ENCODE measurements around the gene FMN1. TPM values are rescaled to one million over a fixed set of nuclear protein-coding genes. Genes with fewer than 3 reads are reported as not detected.

Gene FMN1
- total RNA-seq, 3 donors from 2014 or later: 0.14 to 0.66 (median 0.48) TPM

- Mint-ChIP-seq H3K9me3 (no peaks in the 10 kb centered on the region), H3K4me1 (ENCODE audit: low read depth) (no peaks in the 10 kb centered on the region), H3K27me3 (ENCODE audit: low read depth) (peaks cover 10% of the 10 kb centered on the region), H3K36me3 (ENCODE audit: insufficient read depth) (no peaks in the 10 kb centered on the region), H3K4me3 (no peak overlapping the region)
- ATAC-seq (no peak), DNase-seq (no peak)
Observed at GRCh38 chr15:32899126-32899596, 295.4 kb downstream of the FMN1 start.

- Mint-ChIP-seq H3K27me3 (ENCODE audit: low read depth) (peaks cover 12% of the 10 kb centered on the region), H3K9me3 (no peaks in the 10 kb centered on the region), H3K36me3 (ENCODE audit: insufficient read depth) (no peaks in the 10 kb centered on the region), H3K4me3 (no peak overlapping the region), H3K4me1 (ENCODE audit: low read depth) (no peaks in the 10 kb centered on the region)
- ATAC-seq (no peak), DNase-seq (no peak)
Observed at GRCh38 chr15:32898414-32898813, 296.1 kb downstream of the FMN1 start.

GRCh38 chr15:32893421-32893820, 301.1 kb downstream of the FMN1 start:
- H3K4me1 Mint-ChIP-seq (ENCODE audit: low read depth): no peaks in the 10 kb centered on the region
- DNase-seq (no peak), ATAC-seq (no peak)
- H3K9me3 Mint-ChIP-seq: no peaks in the 10 kb centered on the region
- peaks cover 7% of the 10 kb centered on the region for H3K27me3 Mint-ChIP-seq (ENCODE audit: low read depth)
- H3K36me3 Mint-ChIP-seq (ENCODE audit: insufficient read depth): no peaks in the 10 kb centered on the region
- no peak overlapping the region for H3K4me3 Mint-ChIP-seq

- H3K36me3 Mint-ChIP-seq (ENCODE audit: insufficient read depth): no peaks in the 10 kb centered on the region
- ATAC-seq (no peak), DNase-seq (no peak)
- H3K9me3 Mint-ChIP-seq: no peaks in the 10 kb centered on the region
- H3K4me3 Mint-ChIP-seq: no peak overlapping the region
- H3K4me1 Mint-ChIP-seq (ENCODE audit: low read depth): no peaks in the 10 kb centered on the region
- H3K27me3 Mint-ChIP-seq (ENCODE audit: low read depth): peaks cover 2% of the 10 kb centered on the region
Observed at GRCh38 chr15:32889214-32889613, 305.3 kb downstream of the FMN1 start.

- DNase-seq (no peak), ATAC-seq (no peak)
- no peaks in the 10 kb centered on the region for H3K4me1 Mint-ChIP-seq (ENCODE audit: low read depth)
- no peak overlapping the region for H3K4me3 Mint-ChIP-seq
- H3K27me3 Mint-ChIP-seq (ENCODE audit: low read depth): no peaks in the 10 kb centered on the region
- no peaks in the 10 kb centered on the region for H3K36me3 Mint-ChIP-seq (ENCODE audit: insufficient read depth)
- no peaks in the 10 kb centered on the region for H3K9me3 Mint-ChIP-seq
Observed at GRCh38 chr15:32888221-32888761, 306.2 kb downstream of the FMN1 start.

- ATAC-seq (no peak), DNase-seq (no peak)
- no peaks in the 10 kb centered on the region for H3K4me1 Mint-ChIP-seq (ENCODE audit: low read depth)
- no peaks in the 10 kb centered on the region for H3K36me3 Mint-ChIP-seq (ENCODE audit: insufficient read depth)
- no peak overlapping the region for H3K4me3 Mint-ChIP-seq
- H3K27me3 Mint-ChIP-seq (ENCODE audit: low read depth): no peaks in the 10 kb centered on the region
- no peaks in the 10 kb centered on the region for H3K9me3 Mint-ChIP-seq
Observed at GRCh38 chr15:32887090-32887489, 307.4 kb downstream of the FMN1 start.

GRCh38 chr15:32886459-32886858, 308.1 kb downstream of the FMN1 start:
- H3K4me1 Mint-ChIP-seq (ENCODE audit: low read depth): no peaks in the 10 kb centered on the region
- H3K9me3 Mint-ChIP-seq: no peaks in the 10 kb centered on the region
- DNase-seq (no peak), ATAC-seq (no peak)
- H3K27me3 Mint-ChIP-seq (ENCODE audit: low read depth): no peaks in the 10 kb centered on the region
- no peak overlapping the region for H3K4me3 Mint-ChIP-seq
- no peaks in the 10 kb centered on the region for H3K36me3 Mint-ChIP-seq (ENCODE audit: insufficient read depth)

- Mint-ChIP-seq H3K27me3 (ENCODE audit: low read depth) (no peaks in the 10 kb centered on the region), H3K36me3 (ENCODE audit: insufficient read depth) (no peaks in the 10 kb centered on the region), H3K4me1 (ENCODE audit: low read depth) (no peaks in the 10 kb centered on the region), H3K4me3 (no peak overlapping the region), H3K9me3 (no peaks in the 10 kb centered on the region)
- ATAC-seq (no peak), DNase-seq (no peak)
Observed at GRCh38 chr15:32885713-32886112, 308.8 kb downstream of the FMN1 start.

- Mint-ChIP-seq H3K36me3 (ENCODE audit: insufficient read depth) (no peaks in the 10 kb centered on the region), H3K27me3 (ENCODE audit: low read depth) (no peaks in the 10 kb centered on the region), H3K4me3 (no peak overlapping the region), H3K9me3 (no peaks in the 10 kb centered on the region), H3K4me1 (ENCODE audit: low read depth) (no peaks in the 10 kb centered on the region)
- DNase-seq (no peak), ATAC-seq (no peak)
Observed at GRCh38 chr15:32884146-32884545, 310.4 kb downstream of the FMN1 start.

GRCh38 chr15:32882955-32883354, 311.6 kb downstream of the FMN1 start:
- Mint-ChIP-seq H3K27me3 (ENCODE audit: low read depth) (no peaks in the 10 kb centered on the region), H3K36me3 (ENCODE audit: insufficient read depth) (no peaks in the 10 kb centered on the region), H3K9me3 (no peaks in the 10 kb centered on the region), H3K4me3 (no peak overlapping the region), H3K4me1 (ENCODE audit: low read depth) (no peaks in the 10 kb centered on the region)
- ATAC-seq (no peak), DNase-seq (no peak)

- H3K36me3 Mint-ChIP-seq (ENCODE audit: insufficient read depth): no peaks in the 10 kb centered on the region
- H3K4me3 Mint-ChIP-seq: no peak overlapping the region
- DNase-seq (no peak), ATAC-seq (no peak)
- no peaks in the 10 kb centered on the region for H3K4me1 Mint-ChIP-seq (ENCODE audit: low read depth)
- H3K27me3 Mint-ChIP-seq (ENCODE audit: low read depth): no peaks in the 10 kb centered on the region
- no peaks in the 10 kb centered on the region for H3K9me3 Mint-ChIP-seq
Observed at GRCh38 chr15:32881528-32881927, 313.0 kb downstream of the FMN1 start.

GRCh38 chr15:32880642-32881041, 313.9 kb downstream of the FMN1 start:
- H3K9me3 Mint-ChIP-seq: no peaks in the 10 kb centered on the region
- no peaks in the 10 kb centered on the region for H3K27me3 Mint-ChIP-seq (ENCODE audit: low read depth)

GRCh38 chr15:32879980-32880379, 314.5 kb downstream of the FMN1 start:
- no peaks in the 10 kb centered on the region for H3K9me3 Mint-ChIP-seq
- no peak for ATAC-seq
- no peaks in the 10 kb centered on the region for H3K36me3 Mint-ChIP-seq (ENCODE audit: insufficient read depth)
- no peak for DNase-seq
- no peak overlapping the region for H3K4me3 Mint-ChIP-seq
- H3K27me3 Mint-ChIP-seq (ENCODE audit: low read depth): no peaks in the 10 kb centered on the region
- H3K4me1 Mint-ChIP-seq (ENCODE audit: low read depth): no peaks in the 10 kb centered on the region

More at GRCh38 chr15:32880642-32881041, 313.9 kb downstream of the FMN1 start:
- ATAC-seq (no peak), DNase-seq (no peak)
- no peaks in the 10 kb centered on the region for H3K36me3 Mint-ChIP-seq (ENCODE audit: insufficient read depth)
- H3K4me1 Mint-ChIP-seq (ENCODE audit: low read depth): no peaks in the 10 kb centered on the region
- H3K4me3 Mint-ChIP-seq: no peak overlapping the region

- H3K4me1 Mint-ChIP-seq (ENCODE audit: low read depth): no peaks in the 10 kb centered on the region
- H3K4me3 Mint-ChIP-seq: no peak overlapping the region
- H3K36me3 Mint-ChIP-seq (ENCODE audit: insufficient read depth): no peaks in the 10 kb centered on the region
- ATAC-seq (no peak), DNase-seq (no peak)
- H3K9me3 Mint-ChIP-seq: no peaks in the 10 kb centered on the region
- H3K27me3 Mint-ChIP-seq (ENCODE audit: low read depth): no peaks in the 10 kb centered on the region
Observed at GRCh38 chr15:32878869-32879805, 315.4 kb downstream of the FMN1 start.

GRCh38 chr15:32878342-32878741, 316.2 kb downstream of the FMN1 start:
- Mint-ChIP-seq H3K4me3 (no peak overlapping the region), H3K4me1 (ENCODE audit: low read depth) (no peaks in the 10 kb centered on the region), H3K27me3 (ENCODE audit: low read depth) (no peaks in the 10 kb centered on the region), H3K36me3 (ENCODE audit: insufficient read depth) (no peaks in the 10 kb centered on the region), H3K9me3 (no peaks in the 10 kb centered on the region)
- no peak for ATAC-seq
- no peak for DNase-seq
